ENCODE results near the gene ATXN7L3. TPM values are rescaled to one million over a fixed set of nuclear protein-coding genes. Genes with fewer than 3 reads are reported as not detected.

Gene ATXN7L3
- total and polyA plus RNA-seq, 12 donors, result 23.7 to 40.6 (median 30.7) TPM

- H3K36me3 ChIP-seq, result peaks cover 0 to 33% (median 0%) of the 10 kb centered on the region in 9 donors
- peak overlapping the region in 1 of 10 donors; percentile 89 for H3K27ac ChIP-seq
- no peaks in the 10 kb centered on the region for H3K27me3 ChIP-seq
- peaks cover 0 to 33% (median 13%) of the 10 kb centered on the region in 9 donors for H3K4me1 ChIP-seq
- H3K9me3 ChIP-seq, result no peaks in the 10 kb centered on the region
- intact Hi-C loops (cut with DNase I), result no loop called here
- H3K4me3 ChIP-seq, result no peak overlapping the region
- DNase-seq (no peak), ATAC-seq (no peak)
- WGBS, 2 donors, result 77 to 78% methylated on average over 17 of the region's 17 CpGs
- no peak for TF ChIP-seq CTCF (IDR thresholded peaks at IDR 0.05)
Observed at GRCh38 chr17:44171931-44172455, 27.7 kb downstream of the ATXN7L3 start.

- ATAC-seq (peak; percentile 62 to 91 (median 84)), DNase-seq (peak; percentile 52 to 59)
- peak in 3 of 9 donors; percentile 16 to 26 (median 21) for TF ChIP-seq CTCF (IDR thresholded peaks at IDR 0.05)
- no peaks in the 10 kb centered on the region for H3K9me3 ChIP-seq
- H3K4me3 ChIP-seq, result peak within 1 kb of the TSS; percentile 9 to 60 (median 44)
- H3K27me3 ChIP-seq, result no peaks in the 10 kb centered on the region
- peaks cover 0 to 25% (median 0%) of the 10 kb centered on the region in 9 donors for H3K36me3 ChIP-seq
- H3K27ac ChIP-seq, result peak within 1 kb of the TSS; percentile 76 to 92 (median 87)
- WGBS, 2 donors, result 12 to 23% methylated on average over 21 of the region's 21 CpGs
- H3K4me1 ChIP-seq, result peaks cover 0 to 33% (median 13%) of the 10 kb centered on the region in 9 donors
- intact Hi-C loops (cut with DNase I), result no loop called here
Observed at GRCh38 chr17:44170499-44171201, 29.0 kb downstream of the ATXN7L3 start, which contains the start of gene ASB16. Gene ASB16 (plus strand): TSS chr17:44170704. CDS start chr17:44170790, 86 bp downstream.

GRCh38 chr17:44170135-44170498 lies 29.6 kb downstream of the ATXN7L3 start:
- no peak for TF ChIP-seq CTCF (IDR thresholded peaks at IDR 0.05)
- no peak for DNase-seq
- Histone ChIP-seq H3K4me3 (peak overlapping the region in 8 of 10 donors; percentile 35 to 60 (median 48)), H3K36me3 (peaks cover 0 to 21% (median 0%) of the 10 kb centered on the region in 9 donors), H3K27me3 (no peaks in the 10 kb centered on the region), H3K9me3 (no peaks in the 10 kb centered on the region), H3K27ac (peak overlapping the region; percentile 76 to 92 (median 87)), H3K4me1 (peaks cover 0 to 33% (median 13%) of the 10 kb centered on the region in 9 donors)
- intact Hi-C loops (cut with DNase I), result no loop called here
- peak in 6 of 8 donors; percentile 4 to 31 (median 8) for ATAC-seq
- WGBS, 2 donors, result 31 to 46% methylated on average over 5 of the region's 5 CpGs

- DNase-seq (no peak), ATAC-seq (peak in 4 of 8 donors; percentile 21 to 37 (median 32))
- Histone ChIP-seq H3K36me3 (peaks cover 0 to 3% (median 0%) of the 10 kb centered on the region in 9 donors), H3K9me3 (no peaks in the 10 kb centered on the region), H3K4me3 (no peak overlapping the region), H3K27me3 (no peaks in the 10 kb centered on the region), H3K4me1 (peaks cover 0 to 33% (median 13%) of the 10 kb centered on the region in 9 donors), H3K27ac (peak overlapping the region in 3 of 10 donors; percentile 10 to 56 (median 15))
- WGBS, 2 donors, result 54 to 62% methylated on average over 7 of the region's 7 CpGs
- TF ChIP-seq CTCF (IDR thresholded peaks at IDR 0.05), result no peak
- intact Hi-C loops (cut with DNase I), result loop anchor here in 2 of 10 donors (5.0 to 10.0 kb wide), 2 partner anchors 223 to 225 kb away; partner anchors contain the start of gene PPY (in 2 of the 2)
Observed at GRCh38 chr17:44167181-44167861, 32.4 kb downstream of the ATXN7L3 start.

Data from heart right ventricle (tissue), 16 donors.